PC-3 (cell line): ENCODE measurements around the gene CAMTA1. TPM values are rescaled to one million over a fixed set of nuclear protein-coding genes. Genes with fewer than 3 reads are reported as not detected.

Experiments used
- ATAC-seq: fragments of 200-7000 bp; cut with Tn5 transposase; 2 replicates; pipeline ENCODE4 v1.9.1; 2020; ENCODE audit warnings: mild to moderate bottlenecking, moderate library complexity
- BruUV-seq: library from RNA; stranded (reverse); fragments of 400-500 nt; replicated peaks from 2 replicates; lab custom pipeline; 2021; lab: Mats Ljungman, UMichigan
- CTCF ChIA-PET: fragments of 300-600 bp; sonication (Branson Sonifier 250); formaldehyde crosslinking; loops from one replicate; lab custom pipeline; 2022; ENCODE audit warnings: antibody characterized with exemption; lab: Charles Lee
- POLR2A ChIA-PET: fragments of 300-600 bp; sonication (Branson Sonifier 250); formaldehyde crosslinking; loops from one replicate; lab custom pipeline; 2022; ENCODE audit warnings: antibody characterized with exemption; ENCODE audit not compliant: unreplicated experiment; lab: Charles Lee
- DNase-seq: peaks from one replicate; pipeline ENCODE4 v3.0.0-alpha.2; 2015
- H2AFZ ChIP-seq: fragments of 300-600 bp; sonication (generic); 2 replicates; pipeline ENCODE4 v1.6.0; 2016; ENCODE audit warnings: antibody characterized with exemption, low read length
- H3F3A ChIP-seq: fragments of 300-600 bp; sonication (generic); one replicate; pipeline ENCODE4 v1.6.0; 2017; ENCODE audit warnings: antibody characterized with exemption, low read length, control low read depth, mild to moderate bottlenecking; ENCODE audit not compliant: unreplicated experiment
- H3K27ac ChIP-seq: fragments of 300-600 bp; sonication (generic); 2 replicates; pipeline ENCODE4 v1.5.1; 2016; ENCODE audit warnings: mild to moderate bottlenecking, low read length
- H3K27me3 ChIP-seq: fragments of 300-600 bp; sonication (generic); 2 replicates; pipeline ENCODE4 v1.6.1; 2016; ENCODE audit warnings: low read length, mixed read lengths
- H3K36me3 ChIP-seq: fragments of 300-600 bp; sonication (generic); 2 replicates; pipeline ENCODE4 v1.6.1; 2016; ENCODE audit warnings: low read depth, mixed run types, low read length, mixed read lengths
- H3K4me1 ChIP-seq: fragments of 300-600 bp; sonication (generic); 2 replicates; pipeline ENCODE4 v1.5.1; 2016; ENCODE audit warnings: low read length; ENCODE audit not compliant: insufficient read depth
- H3K4me2 ChIP-seq: fragments of 300-600 bp; sonication (generic); 2 replicates; pipeline ENCODE4 v1.6.0; 2016; ENCODE audit warnings: low read length
- H3K4me3 ChIP-seq: fragments of 300-600 bp; sonication (generic); 2 replicates; pipeline ENCODE4 v1.5.1; 2016; ENCODE audit warnings: mild to moderate bottlenecking, low read length, mixed read lengths
- H3K79me2 ChIP-seq: fragments of 300-600 bp; sonication (generic); 2 replicates; pipeline ENCODE4 v1.6.1; 2017; ENCODE audit warnings: low read length, mixed read lengths
- H3K9ac ChIP-seq: fragments of 300-600 bp; sonication (generic); 2 replicates; pipeline ENCODE4 v1.6.0; 2016; ENCODE audit warnings: mild to moderate bottlenecking, low read length
- H3K9me2 ChIP-seq: fragments of 300-600 bp; sonication (generic); replicated peaks from 2 replicates; pipeline ENCODE4 v1.6.1; 2016; ENCODE audit warnings: mixed run types, low read length, mixed read lengths
- H3K9me3 ChIP-seq: fragments of 300-600 bp; sonication (generic); 2 replicates; pipeline ENCODE4 v1.6.1; 2016; ENCODE audit warnings: low read length, mixed read lengths
- H4K20me1 ChIP-seq: fragments of 300-600 bp; sonication (generic); 2 replicates; pipeline ENCODE4 v1.6.1; 2016; ENCODE audit warnings: low read length, mixed read lengths
- CTCF ChIP-seq: fragments of 300-600 bp; sonication (generic); conservative IDR thresholded peaks from 2 replicates; pipeline ENCODE4 v1.5.1; 2017; ENCODE audit warnings: antibody characterized with exemption, low read depth, mild to moderate bottlenecking, low read length
- EZH2 ChIP-seq: fragments of 300-600 bp; sonication (generic); IDR thresholded peaks from one replicate; pipeline ENCODE4 v1.6.1; 2017; ENCODE audit warnings: antibody characterized with exemption, mild to moderate bottlenecking, low read length; ENCODE audit not compliant: unreplicated experiment
- EZH2phosphoT487 ChIP-seq: fragments of 300-600 bp; sonication (generic); IDR thresholded peaks from 2 replicates; pipeline ENCODE4 v1.6.1; 2018; ENCODE audit warnings: mild to moderate bottlenecking, antibody characterized with exemption, low read length, borderline replicate concordance
- intact Hi-C: fragments of 100-400 bp; cut with micrococcal nuclease; formaldehyde crosslinking; loops from 2 replicates; pipeline ENCODE4 v1.9.0; 2023
- total RNA-seq: library from RNA; depleted of rRNA; stranded (reverse); fragments of >200 nt; gene quantifications from 2 replicates; pipeline ENCODE4 v1.2.3, GENCODE V29; 2014

The CAMTA1 gene
- total RNA-seq, 1 experiment from 2014 or later = 40.8 TPM

GRCh38 chr1:6891781-6892579 lies 106.7 kb downstream of the CAMTA1 start:
- no peak for TF ChIP-seq EZH2
- TF ChIP-seq EZH2phosphoT487 = no peak
- TF ChIP-seq CTCF = no peak
- peak; percentile 23 for DNase-seq
- POLR2A ChIA-PET = no interaction called here
- no peak overlapping the region for H3K4me2 ChIP-seq
- BruUV-seq = no TSS peak
- no peak overlapping the region for H2AFZ ChIP-seq
- no peak overlapping the region for H3K4me3 ChIP-seq
- H3K79me2 ChIP-seq = no peaks in the 10 kb centered on the region
- no peaks in the 10 kb centered on the region for H3K9me2 ChIP-seq
- no peaks in the 10 kb centered on the region for H3K36me3 ChIP-seq
- peak; percentile 70 for ATAC-seq
- no peak overlapping the region for H3K27ac ChIP-seq
- no peaks in the 10 kb centered on the region for H3F3A ChIP-seq
- no peaks in the 10 kb centered on the region for H3K27me3 ChIP-seq
- CTCF ChIA-PET = no interaction called here
- H3K9me3 ChIP-seq = no peaks in the 10 kb centered on the region
- intact Hi-C loops = loop anchor here (2.0 kb wide), 1 partner anchor 173 kb away; no protein-coding TSS in a partner anchor
- no peak overlapping the region for H3K9ac ChIP-seq
- H3K4me1 ChIP-seq = no peaks in the 10 kb centered on the region
- no peaks in the 10 kb centered on the region for H4K20me1 ChIP-seq

- no peak overlapping the region for H3K4me3 ChIP-seq
- no TSS peak for BruUV-seq
- no peak overlapping the region for H2AFZ ChIP-seq
- intact Hi-C loops = no loop called here
- no peaks in the 10 kb centered on the region for H3K27me3 ChIP-seq
- no peaks in the 10 kb centered on the region for H4K20me1 ChIP-seq
- CTCF ChIA-PET = no interaction called here
- TF ChIP-seq EZH2phosphoT487 (no peak), CTCF (no peak), EZH2 (no peak)
- H3K36me3 ChIP-seq = no peaks in the 10 kb centered on the region
- H3K9me2 ChIP-seq = no peaks in the 10 kb centered on the region
- ATAC-seq = no peak
- H3K4me2 ChIP-seq = no peak overlapping the region
- no peak for DNase-seq
- H3K79me2 ChIP-seq = no peaks in the 10 kb centered on the region
- no peak overlapping the region for H3K27ac ChIP-seq
- H3K9ac ChIP-seq = no peak overlapping the region
- no peaks in the 10 kb centered on the region for H3F3A ChIP-seq
- no peaks in the 10 kb centered on the region for H3K9me3 ChIP-seq
- POLR2A ChIA-PET = no interaction called here
- no peaks in the 10 kb centered on the region for H3K4me1 ChIP-seq
These were observed 108.1 kb downstream of the CAMTA1 start for GRCh38 chr1:6893388-6893787.

- H3K4me1 ChIP-seq = no peaks in the 10 kb centered on the region
- H2AFZ ChIP-seq = no peak overlapping the region
- intact Hi-C loops = no loop called here
- H3K4me2 ChIP-seq = no peak overlapping the region
- no peak for DNase-seq
- H3K79me2 ChIP-seq = no peaks in the 10 kb centered on the region
- H3K27me3 ChIP-seq = no peaks in the 10 kb centered on the region
- H3K9me3 ChIP-seq = no peaks in the 10 kb centered on the region
- BruUV-seq = no TSS peak
- H4K20me1 ChIP-seq = no peaks in the 10 kb centered on the region
- H3K4me3 ChIP-seq = no peak overlapping the region
- TF ChIP-seq EZH2phosphoT487 = no peak
- TF ChIP-seq EZH2 = no peak
- TF ChIP-seq CTCF = no peak
- no peaks in the 10 kb centered on the region for H3K36me3 ChIP-seq
- no peaks in the 10 kb centered on the region for H3F3A ChIP-seq
- POLR2A ChIA-PET = interaction anchor here (0.6 kb wide), 1 partner anchor 172 kb away, joined by 3 read pairs; no protein-coding TSS in a partner anchor
- CTCF ChIA-PET = no interaction called here
- H3K27ac ChIP-seq = no peak overlapping the region
- no peak for ATAC-seq
- no peak overlapping the region for H3K9ac ChIP-seq
- no peaks in the 10 kb centered on the region for H3K9me2 ChIP-seq
These were observed 111.9 kb downstream of the CAMTA1 start for GRCh38 chr1:6897138-6897537.
